Karpas-422 (cell line): Measurements from ENCODE around the gene TDRD9. TPM values are rescaled to one million over a fixed set of nuclear protein-coding genes. Genes with fewer than 3 reads are reported as not detected.

ENCODE experiments used
- DNase-seq: peaks from one replicate; pipeline ENCODE4 v3.0.0-alpha.2; 2015
- H2AFZ ChIP-seq: fragments of 200-600 bp; sonication (generic); 2 replicates; pipeline ENCODE4 v1.6.1; 2014; ENCODE audit warnings: antibody characterized with exemption, low read length, mixed read lengths
- H3K27ac ChIP-seq: fragments of 200-600 bp; sonication (generic); 2 replicates; pipeline ENCODE4 v1.5.1; 2014; ENCODE audit warnings: mild to moderate bottlenecking, low read length, moderate library complexity
- H3K27me3 ChIP-seq: fragments of 200-600 bp; sonication (generic); 2 replicates; pipeline ENCODE4 v1.6.1; 2014; ENCODE audit warnings: low read length, mixed read lengths
- H3K36me3 ChIP-seq: fragments of 200-600 bp; sonication (generic); 2 replicates; pipeline ENCODE4 v1.6.1; 2014; ENCODE audit warnings: low read length, mixed read lengths; ENCODE audit not compliant: insufficient read depth
- H3K4me1 ChIP-seq: fragments of 200-600 bp; sonication (generic); 2 replicates; pipeline ENCODE4 v1.6.1; 2014; ENCODE audit warnings: mild to moderate bottlenecking, low read length, mixed read lengths
- H3K4me2 ChIP-seq: fragments of 200-600 bp; sonication (generic); 2 replicates; pipeline ENCODE4 v1.6.1; 2014; ENCODE audit warnings: low read length, low read depth, mild to moderate bottlenecking; ENCODE audit not compliant: poor library complexity, severe bottlenecking
- H3K4me3 ChIP-seq: fragments of 200-600 bp; sonication (generic); 2 replicates; pipeline ENCODE4 v1.5.1; 2014; ENCODE audit warnings: mild to moderate bottlenecking, antibody characterized with exemption, low read length, mixed read lengths
- H3K79me2 ChIP-seq: fragments of 200-600 bp; sonication (generic); 2 replicates; pipeline ENCODE4 v1.6.1; 2014; ENCODE audit warnings: mild to moderate bottlenecking, low read length, mixed read lengths
- H3K9ac ChIP-seq: fragments of 200-600 bp; sonication (generic); 2 replicates; pipeline ENCODE4 v1.6.0; 2014; ENCODE audit warnings: low read length
- H3K9me2 ChIP-seq: fragments of 200-600 bp; sonication (generic), shearing (Covaris generic); replicated peaks from 2 replicates; pipeline ENCODE4 v1.6.0; 2014; ENCODE audit warnings: mild to moderate bottlenecking, low read length, moderate library complexity; ENCODE audit not compliant: insufficient read depth
- H3K9me3 ChIP-seq: fragments of 300-700, 200-600 bp; sonication (generic); 2 replicates; pipeline ENCODE4 v1.6.1; 2014; ENCODE audit warnings: low read length, mixed read lengths
- H4K20me1 ChIP-seq: fragments of 200-600 bp; sonication (generic); 2 replicates; pipeline ENCODE4 v1.6.1; 2014; ENCODE audit warnings: mild to moderate bottlenecking, antibody characterized with exemption, low read length, low read depth; ENCODE audit not compliant: insufficient read depth
- total RNA-seq: library from RNA; depleted of rRNA; stranded (reverse); fragments of >200 nt; shearing (Covaris generic); gene quantifications from 2 replicates; pipeline ENCODE4 v1.2.3, GENCODE V29; 2014; ENCODE audit warnings: low replicate concordance

Gene TDRD9
- total RNA-seq, 1 experiment from 2014 or later, result not detected

GRCh38 chr14:104030958-104031357, 102.7 kb downstream of the TDRD9 start:
- Histone ChIP-seq H3K79me2 (no peaks in the 10 kb centered on the region), H3K36me3 (no peaks in the 10 kb centered on the region), H3K4me1 (no peaks in the 10 kb centered on the region), H3K9me2 (no peaks in the 10 kb centered on the region), H2AFZ (no peak overlapping the region), H3K4me3 (no peak overlapping the region), H3K9me3 (no peaks in the 10 kb centered on the region), H4K20me1 (no peaks in the 10 kb centered on the region), H3K27me3 (no peaks in the 10 kb centered on the region), H3K27ac (no peak overlapping the region), H3K9ac (no peak overlapping the region), H3K4me2 (no peak overlapping the region)
- no peak for DNase-seq

- Histone ChIP-seq H3K9ac (no peak overlapping the region), H3K4me3 (no peak overlapping the region), H3K79me2 (no peaks in the 10 kb centered on the region), H3K4me2 (no peak overlapping the region), H3K4me1 (no peaks in the 10 kb centered on the region), H2AFZ (no peak overlapping the region), H3K9me2 (no peaks in the 10 kb centered on the region), H3K9me3 (no peaks in the 10 kb centered on the region), H4K20me1 (no peaks in the 10 kb centered on the region), H3K27ac (no peak overlapping the region), H3K36me3 (no peaks in the 10 kb centered on the region), H3K27me3 (no peaks in the 10 kb centered on the region)
- DNase-seq, result no peak
These were observed 103.1 kb downstream of the TDRD9 start for GRCh38 chr14:104031384-104031783.

GRCh38 chr14:104034976-104035699, 106.9 kb downstream of the TDRD9 start:
- H3K27me3 ChIP-seq, result peaks cover 3% of the 10 kb centered on the region; the same call in 1 of the 2 replicates
- H3K9me3 ChIP-seq, result no peaks in the 10 kb centered on the region
- no peak overlapping the region for H3K9ac ChIP-seq
- no peak overlapping the region for H3K4me2 ChIP-seq
- no peak overlapping the region for H3K27ac ChIP-seq
- no peaks in the 10 kb centered on the region for H3K79me2 ChIP-seq
- no peak for DNase-seq
- H3K4me3 ChIP-seq, result no peak overlapping the region
- H4K20me1 ChIP-seq, result no peaks in the 10 kb centered on the region
- H2AFZ ChIP-seq, result no peak overlapping the region
- no peaks in the 10 kb centered on the region for H3K36me3 ChIP-seq
- no peaks in the 10 kb centered on the region for H3K9me2 ChIP-seq
- no peaks in the 10 kb centered on the region for H3K4me1 ChIP-seq

GRCh38 chr14:104036212-104036611, 108.0 kb downstream of the TDRD9 start:
- no peak for DNase-seq
- no peaks in the 10 kb centered on the region for H3K79me2 ChIP-seq
- H4K20me1 ChIP-seq, result no peaks in the 10 kb centered on the region
- H3K9me2 ChIP-seq, result no peaks in the 10 kb centered on the region
- H3K9me3 ChIP-seq, result no peaks in the 10 kb centered on the region
- no peaks in the 10 kb centered on the region for H3K36me3 ChIP-seq
- H3K9ac ChIP-seq, result no peak overlapping the region
- H3K4me2 ChIP-seq, result no peak overlapping the region
- H3K27ac ChIP-seq, result no peak overlapping the region
- peaks cover 3% of the 10 kb centered on the region; the same call in 1 of the 2 replicates for H3K27me3 ChIP-seq
- no peaks in the 10 kb centered on the region for H3K4me1 ChIP-seq
- no peak overlapping the region for H3K4me3 ChIP-seq
- no peak overlapping the region for H2AFZ ChIP-seq

- Histone ChIP-seq H3K79me2 (no peaks in the 10 kb centered on the region), H3K27me3 (peaks cover 3% of the 10 kb centered on the region; the same call in 1 of the 2 replicates), H4K20me1 (no peaks in the 10 kb centered on the region), H3K9me3 (no peaks in the 10 kb centered on the region), H3K9me2 (no peaks in the 10 kb centered on the region), H3K36me3 (no peaks in the 10 kb centered on the region), H3K4me1 (no peaks in the 10 kb centered on the region), H3K9ac (no peak overlapping the region), H3K4me2 (no peak overlapping the region), H3K4me3 (no peak overlapping the region), H2AFZ (no peak overlapping the region), H3K27ac (no peak overlapping the region)
- no peak for DNase-seq
These were observed 108.8 kb downstream of the TDRD9 start for GRCh38 chr14:104037074-104037473.

GRCh38 chr14:104037903-104038302, 109.6 kb downstream of the TDRD9 start:
- Histone ChIP-seq H4K20me1 (no peaks in the 10 kb centered on the region), H3K27ac (no peak overlapping the region), H2AFZ (no peak overlapping the region), H3K9me3 (no peaks in the 10 kb centered on the region), H3K79me2 (no peaks in the 10 kb centered on the region), H3K4me3 (no peak overlapping the region), H3K27me3 (peaks cover 3% of the 10 kb centered on the region; the same call in 1 of the 2 replicates), H3K36me3 (no peaks in the 10 kb centered on the region), H3K4me1 (no peaks in the 10 kb centered on the region), H3K9me2 (no peaks in the 10 kb centered on the region), H3K4me2 (no peak overlapping the region), H3K9ac (no peak overlapping the region)
- DNase-seq, result no peak

- Histone ChIP-seq H3K4me1 (no peaks in the 10 kb centered on the region), H3K4me3 (no peak overlapping the region), H2AFZ (no peak overlapping the region), H4K20me1 (no peaks in the 10 kb centered on the region), H3K27me3 (peaks cover 3% of the 10 kb centered on the region; the same call in 1 of the 2 replicates), H3K36me3 (no peaks in the 10 kb centered on the region), H3K4me2 (no peak overlapping the region), H3K9me3 (no peaks in the 10 kb centered on the region), H3K79me2 (no peaks in the 10 kb centered on the region), H3K27ac (no peak overlapping the region), H3K9me2 (no peaks in the 10 kb centered on the region), H3K9ac (no peak overlapping the region)
- no peak for DNase-seq
These were observed 111.0 kb downstream of the TDRD9 start for GRCh38 chr14:104039214-104039613.

GRCh38 chr14:104040539-104040938, 112.3 kb downstream of the TDRD9 start:
- H3K4me1 ChIP-seq, result no peaks in the 10 kb centered on the region
- no peak overlapping the region for H3K4me3 ChIP-seq
- H3K27me3 ChIP-seq, result peaks cover 3% of the 10 kb centered on the region; the same call in 1 of the 2 replicates
- H3K9ac ChIP-seq, result no peak overlapping the region
- H3K27ac ChIP-seq, result no peak overlapping the region
- no peaks in the 10 kb centered on the region for H4K20me1 ChIP-seq
- no peaks in the 10 kb centered on the region for H3K36me3 ChIP-seq
- no peaks in the 10 kb centered on the region for H3K9me2 ChIP-seq
- H3K9me3 ChIP-seq, result no peaks in the 10 kb centered on the region
- H3K4me2 ChIP-seq, result no peak overlapping the region
- no peaks in the 10 kb centered on the region for H3K79me2 ChIP-seq
- DNase-seq, result no peak
- no peak overlapping the region for H2AFZ ChIP-seq
